Cerebellar cortex (tissue), 1 donor: ENCODE data around the gene NGEF.

Experiments
- DNase-seq: peaks from one replicate; pipeline ENCODE4 v3.0.0-alpha.2; 2015; ENCODE audit warnings: low spot score

Gene NGEF

GRCh38 chr2:232884001-232884421 lies 129.0 kb downstream of the NGEF start:
- no peak for DNase-seq

GRCh38 chr2:232883116-232883721 lies 129.8 kb downstream of the NGEF start:
- DNase-seq = no peak

GRCh38 chr2:232882505-232883115 lies 130.4 kb downstream of the NGEF start:
- no peak for DNase-seq

GRCh38 chr2:232882085-232882484 lies 131.0 kb downstream of the NGEF start:
- no peak for DNase-seq

GRCh38 chr2:232880764-232881351 lies 132.2 kb downstream of the NGEF start:
- DNase-seq = no peak

GRCh38 chr2:232879618-232880494 lies 133.2 kb downstream of the NGEF start:
- no peak for DNase-seq

- no peak for DNase-seq
Observed at GRCh38 chr2:232878855-232879617, 134.0 kb downstream of the NGEF start.

GRCh38 chr2:232877940-232878511 lies 135.0 kb downstream of the NGEF start:
- no peak for DNase-seq

- no peak for DNase-seq
Observed at GRCh38 chr2:232876978-232877441, 136.0 kb downstream of the NGEF start.

GRCh38 chr2:232876161-232876977 lies 136.7 kb downstream of the NGEF start:
- peak; percentile 57 for DNase-seq

GRCh38 chr2:232875256-232876121 lies 137.6 kb downstream of the NGEF start:
- DNase-seq = no peak

GRCh38 chr2:232874677-232875223 lies 138.3 kb downstream of the NGEF start:
- no peak for DNase-seq

- no peak for DNase-seq
Observed at GRCh38 chr2:232873909-232874641, 139.0 kb downstream of the NGEF start.

GRCh38 chr2:232873292-232873908 lies 139.7 kb downstream of the NGEF start:
- DNase-seq = no peak

- no peak for DNase-seq
Observed at GRCh38 chr2:232872826-232873225, 140.2 kb downstream of the NGEF start.

GRCh38 chr2:232871835-232872736 lies 141.0 kb downstream of the NGEF start:
- no peak for DNase-seq

GRCh38 chr2:232871418-232871834 lies 141.6 kb downstream of the NGEF start:
- DNase-seq = no peak
